Ovary (tissue), 9 donors: ENCODE measurements around the gene EEF1E1. TPM values are rescaled to one million over a fixed set of nuclear protein-coding genes. Genes with fewer than 3 reads are reported as not detected.

ENCODE experiments used
- DNase-seq, 5 donors: peaks; one replicate each; pipeline ENCODE4 v3.0.0-alpha.2; 2019 to 2020
- H3K27ac ChIP-seq, 2 donors: fragments of 200-600 bp; one replicate each; pipeline versions ENCODE4 v1.5.1 to v1.8.0; 2019 to 2022
- H3K27me3 ChIP-seq: fragments of 200-600 bp; one replicate; pipeline ENCODE4 v1.8.0; 2022
- H3K36me3 ChIP-seq: fragments of 200-600 bp; sonication (generic); one replicate; pipeline ENCODE4 v1.5.1; 2019
- H3K4me1 ChIP-seq: one replicate; pipeline ENCODE4 v1.8.1; 2013; ENCODE audit warnings: mild to moderate bottlenecking, moderate library complexity; ENCODE audit not compliant: insufficient read depth
- H3K4me3 ChIP-seq: fragments of 200-600 bp; sonication (generic); one replicate; pipeline ENCODE4 v1.5.1; 2017
- H3K9me3 ChIP-seq, 2 donors: fragments of 200-600 bp in 1 of 2; sonication (generic) in 1 of 2; one replicate each; pipeline versions ENCODE4 v1.5.1 to v1.8.1; 2013 to 2019; ENCODE audit warnings: mild to moderate bottlenecking in 1 of 2, moderate library complexity in 1 of 2
- EP300 ChIP-seq: sonication (generic); formaldehyde crosslinking; IDR thresholded peaks from one replicate; pipeline ENCODE4 v1.6.1; 2017; ENCODE audit warnings: antibody characterized with exemption
- POLR2A ChIP-seq: fragments of 450-650 bp; IDR thresholded peaks from one replicate; pipeline ENCODE4 v1.6.1; 2017; ENCODE audit warnings: antibody characterized with exemption, mild to moderate bottlenecking, moderate library complexity
- WGBS, 3 donors: extraction: QIAGEN DNeasy Blood & Tissue Kit in 1 of 3; methylation state at CpG; one replicate each; pipeline versions ENCODE4 v1.1.5 to v1.1.7; 2013 to 2017; 5-methylcytosine and 5-hydroxymethylcytosine counted together
- intact Hi-C, 4 donors: fragments of 100-400 bp; cut with DNase I; formaldehyde crosslinking; loops; one replicate each; pipeline versions ENCODE4 v1.11.0 to v1.15.1; 2022 to 2023
- polyA plus RNA-seq, 2 donors: library from polyadenylated mRNA; stranded (reverse); fragments of 200-250 nt in 1 of 2; fragments of 350-450 nt in 1 of 2; fragmentation: Illumina TruSeq in 1 of 2; extraction: RNeasy Lipid Tissue Mini Kit (QIAGEN cat#74804) in 1 of 2; gene quantifications; one replicate each; pipeline ENCODE4 v1.2.3, GENCODE V29; 2013 to 2014
- total RNA-seq, 7 donors: library from RNA; depleted of rRNA in 2 of 7; stranded (reverse); fragments of >200 nt in 2 of 7; fragmentation: NEBNext Ultra II Directional in 3 of 7; extraction: Animal tissue kit (Norgen Biotek cat#: 25700) in 3 of 7; gene quantifications; one replicate each; pipeline versions ENCODE4 v1.1.0 to v1.2.4, GENCODE V29; 2016 to 2023
- TF ChIP-seq, protein P1 (sequence below), 3 donors: fragments of 450-650 bp in 2 of 3; fragments of 200-600 bp in 1 of 3; IDR thresholded peaks; one replicate each; pipeline versions ENCODE4 v1.5.1 to v1.8.0; 2016 to 2022; ENCODE audit warnings: antibody characterized with exemption in 3 of 3, mild to moderate bottlenecking in 1 of 3
- donor health status: DM: no; HTN: no; CAD: no; lungs with moderate emphysema.
- donor health status: DM: no; HTN: no; CAD: no.
- donor health status: Bipolar disorder and iron deficiency.
- donor health status: DM: yes; HTN: yes; CAD: no.
- donor health status: DM: no; HTN: no; CAD: no.
- donor health status: DM: yes; HTN: yes; CAD: no.

EEF1E1 gene
- total and polyA plus RNA-seq, 9 donors, result 13.1 to 30.1 (median 19.9) TPM

DNA sequence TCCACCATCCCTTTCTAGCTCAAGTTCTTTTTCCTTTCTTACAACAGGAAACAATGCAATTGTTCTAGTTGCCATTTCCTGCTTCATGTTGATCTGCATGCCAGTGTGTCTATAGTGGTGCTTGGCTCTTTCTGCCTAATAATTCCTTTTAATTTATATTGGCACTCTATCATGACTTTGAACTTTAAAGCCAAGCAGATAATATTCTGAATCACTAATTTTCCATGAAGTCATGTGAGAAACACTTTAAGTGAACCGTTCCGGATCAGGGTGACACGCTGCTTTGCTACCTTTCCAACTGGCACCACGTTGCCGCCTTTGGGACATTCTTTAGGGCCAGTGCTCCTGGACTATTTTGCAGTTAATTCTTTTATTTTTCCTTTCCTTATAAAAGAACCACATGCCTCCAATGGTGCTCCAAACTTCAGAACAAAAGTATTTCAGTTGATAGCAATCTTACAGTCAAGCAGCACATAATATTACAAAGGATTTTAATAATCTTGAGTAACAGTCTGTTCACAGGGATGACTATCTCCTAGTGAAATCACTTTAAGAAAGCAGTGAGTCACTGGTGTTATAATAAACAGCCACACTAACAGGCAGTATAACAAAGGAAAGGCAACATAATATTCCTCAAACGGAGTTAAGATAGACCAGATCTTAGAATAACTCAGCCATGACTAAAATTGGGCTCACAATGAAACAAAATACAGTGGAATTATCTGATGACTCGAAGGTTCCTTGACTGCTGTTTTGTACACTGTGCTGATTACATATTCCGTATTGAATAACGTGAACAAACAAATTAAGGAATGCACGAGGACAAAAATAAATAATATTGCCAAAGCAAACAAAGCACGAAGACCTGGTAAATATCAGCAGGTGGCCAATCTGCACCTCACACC is 19.1 kb downstream of the EEF1E1 start:
- Histone ChIP-seq H3K9me3 (no peaks in the 10 kb centered on the region), H3K4me3 (no peak overlapping the region), H3K4me1 (peaks cover 3% of the 10 kb centered on the region), H3K27ac (no peak overlapping the region), H3K27me3 (no peaks in the 10 kb centered on the region), H3K36me3 (no peaks in the 10 kb centered on the region)
- TF ChIP-seq, protein P1, sequence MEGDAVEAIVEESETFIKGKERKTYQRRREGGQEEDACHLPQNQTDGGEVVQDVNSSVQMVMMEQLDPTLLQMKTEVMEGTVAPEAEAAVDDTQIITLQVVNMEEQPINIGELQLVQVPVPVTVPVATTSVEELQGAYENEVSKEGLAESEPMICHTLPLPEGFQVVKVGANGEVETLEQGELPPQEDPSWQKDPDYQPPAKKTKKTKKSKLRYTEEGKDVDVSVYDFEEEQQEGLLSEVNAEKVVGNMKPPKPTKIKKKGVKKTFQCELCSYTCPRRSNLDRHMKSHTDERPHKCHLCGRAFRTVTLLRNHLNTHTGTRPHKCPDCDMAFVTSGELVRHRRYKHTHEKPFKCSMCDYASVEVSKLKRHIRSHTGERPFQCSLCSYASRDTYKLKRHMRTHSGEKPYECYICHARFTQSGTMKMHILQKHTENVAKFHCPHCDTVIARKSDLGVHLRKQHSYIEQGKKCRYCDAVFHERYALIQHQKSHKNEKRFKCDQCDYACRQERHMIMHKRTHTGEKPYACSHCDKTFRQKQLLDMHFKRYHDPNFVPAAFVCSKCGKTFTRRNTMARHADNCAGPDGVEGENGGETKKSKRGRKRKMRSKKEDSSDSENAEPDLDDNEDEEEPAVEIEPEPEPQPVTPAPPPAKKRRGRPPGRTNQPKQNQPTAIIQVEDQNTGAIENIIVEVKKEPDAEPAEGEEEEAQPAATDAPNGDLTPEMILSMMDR (IDR thresholded peaks at IDR 0.05), result no peak
- TF ChIP-seq POLR2A (no peak), EP300 (no peak)
- DNase-seq, result no peak
- intact Hi-C loops, result no loop called here
- WGBS, 3 donors, result 72 to 73% (median 73%) methylated on average over 11 of the region's 11 CpGs

DNA sequence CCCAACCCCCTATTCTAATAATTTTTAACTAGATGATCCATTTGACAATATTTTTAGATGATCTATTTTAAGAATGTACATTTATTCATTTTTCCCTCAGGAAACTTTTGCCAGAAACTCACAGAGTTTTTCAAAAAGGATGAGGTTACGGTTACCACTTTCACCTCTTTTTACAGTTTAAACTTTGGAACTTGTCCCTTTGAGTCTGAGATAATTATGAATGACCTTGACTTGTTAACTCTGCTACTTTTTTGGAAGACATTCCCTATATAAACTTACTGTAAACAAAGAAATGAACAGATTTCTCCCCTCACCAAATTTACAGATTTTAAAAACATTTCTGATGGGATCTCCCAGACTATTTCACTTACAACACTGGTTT is 19.8 kb downstream of the EEF1E1 start:
- TF ChIP-seq EP300, result no peak
- Histone ChIP-seq H3K9me3 (no peaks in the 10 kb centered on the region), H3K4me3 (no peak overlapping the region), H3K27me3 (no peaks in the 10 kb centered on the region), H3K4me1 (peaks cover 3% of the 10 kb centered on the region), H3K36me3 (no peaks in the 10 kb centered on the region), H3K27ac (no peak overlapping the region)
- no peak for DNase-seq
- 78 to 84% (median 84%) methylated on average over 1 of the region's 1 CpG for WGBS, 3 donors
- intact Hi-C loops, result no loop called here

DNA sequence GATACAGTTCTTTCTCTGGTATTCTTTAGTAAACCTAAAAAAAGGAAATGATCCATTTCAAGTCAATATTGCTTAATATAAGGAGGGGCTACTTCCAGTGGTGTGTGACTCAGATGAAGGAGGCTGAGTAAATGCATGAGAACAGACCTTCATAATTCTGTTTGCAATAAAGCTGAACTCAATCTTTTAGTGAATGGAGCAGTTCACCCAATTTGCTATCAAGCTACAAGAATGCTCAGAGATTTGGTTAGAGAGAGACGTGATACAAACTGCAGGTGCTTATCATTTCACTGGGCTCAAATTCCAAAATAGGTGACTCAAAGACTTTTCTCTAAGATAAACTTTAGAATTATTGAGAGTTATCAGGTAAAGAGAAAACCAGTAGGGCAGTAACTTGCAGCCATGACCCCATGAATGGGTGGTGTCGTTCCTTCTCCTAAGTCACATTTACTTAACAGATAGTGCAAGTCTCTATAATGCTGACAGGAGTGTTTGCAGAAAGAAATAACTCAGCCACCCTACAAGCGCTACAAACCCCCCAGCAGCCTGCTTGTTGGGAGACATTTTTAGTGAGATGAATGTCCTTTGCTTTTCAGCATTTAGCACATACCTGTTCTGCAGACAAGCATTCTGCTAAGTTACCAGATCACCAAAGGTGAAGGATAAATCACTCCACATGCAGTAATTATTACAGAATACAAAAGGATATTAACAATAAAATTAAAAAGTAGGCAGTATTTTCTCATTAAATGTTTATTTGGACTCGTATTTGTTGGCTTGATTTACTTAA is 21.8 kb downstream of the EEF1E1 start:
- DNase-seq, result no peak
- Histone ChIP-seq H3K36me3 (no peaks in the 10 kb centered on the region), H3K9me3 (no peaks in the 10 kb centered on the region), H3K27ac (no peak overlapping the region), H3K4me1 (peaks cover 3% of the 10 kb centered on the region), H3K27me3 (no peaks in the 10 kb centered on the region), H3K4me3 (no peak overlapping the region)
- intact Hi-C loops, result no loop called here
- WGBS, 3 donors, result 65 to 72% (median 67%) methylated on average over 4 of the region's 4 CpGs
- TF ChIP-seq POLR2A, result no peak
- TF ChIP-seq, protein P1 (IDR thresholded peaks at IDR 0.05), result no peak

DNA sequence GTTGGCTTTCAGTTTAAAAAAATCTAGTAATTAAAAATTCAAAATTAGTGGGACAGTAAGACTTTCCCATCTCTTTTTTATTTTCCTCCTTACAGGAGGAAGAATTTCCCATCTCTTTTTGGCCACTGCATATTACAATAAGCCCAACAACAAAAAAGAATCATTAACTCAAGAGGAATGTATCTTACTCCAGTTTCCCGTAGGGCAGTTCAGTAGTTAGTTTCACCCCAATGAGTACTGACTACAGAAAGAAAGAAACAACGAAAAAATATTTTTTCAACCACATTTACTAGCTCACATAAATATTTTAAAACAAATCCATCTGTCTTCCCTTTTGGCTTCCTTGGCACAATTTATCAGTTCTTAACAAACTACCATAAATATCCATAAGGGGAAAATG is 23.2 kb downstream of the EEF1E1 start:
- TF ChIP-seq POLR2A (no peak), EP300 (no peak)
- TF ChIP-seq, protein P1 (IDR thresholded peaks at IDR 0.05), result no peak
- H3K27me3 ChIP-seq, result no peaks in the 10 kb centered on the region
- no peak overlapping the region for H3K27ac ChIP-seq
- WGBS, 3 donors, result 82 to 88% (median 87%) methylated on average over 2 of the region's 2 CpGs
- intact Hi-C loops, result no loop called here
- no peaks in the 10 kb centered on the region for H3K36me3 ChIP-seq
- no peak for DNase-seq
- H3K4me3 ChIP-seq, result no peak overlapping the region
- no peaks in the 10 kb centered on the region for H3K9me3 ChIP-seq
- H3K4me1 ChIP-seq, result no peaks in the 10 kb centered on the region
